ENCODE results near the gene CNIH3.
"Not testable (repeated sequence)": the region's sequence is repeated elsewhere in the genome, so short reads cannot be mapped to it uniquely, and the experiment has no call there.

The CNIH3 gene

DNA sequence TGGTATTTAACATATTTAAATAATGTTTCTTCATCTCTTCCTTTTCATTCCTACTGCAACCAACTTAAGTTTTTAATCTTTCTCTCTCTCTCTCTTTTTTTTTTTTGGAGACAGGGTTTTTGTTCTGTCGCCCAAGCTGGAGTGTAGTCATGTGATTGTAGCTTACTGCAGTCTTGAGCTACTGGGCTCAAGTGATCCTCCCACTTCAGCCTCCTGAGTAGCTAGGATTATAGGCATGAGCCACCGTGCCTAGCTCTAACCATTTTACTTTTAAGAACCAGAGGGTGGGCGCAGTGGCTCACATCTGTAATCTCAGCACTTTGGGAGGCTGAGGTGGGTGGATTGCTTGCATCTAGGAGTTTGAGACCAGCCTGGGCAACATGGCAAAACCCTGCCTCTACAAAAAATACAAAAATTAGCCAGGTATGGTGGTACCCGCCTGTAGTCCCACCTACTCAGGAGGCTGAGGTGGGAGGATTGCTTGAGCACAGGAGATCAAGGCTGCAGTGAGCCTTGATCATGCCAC, 95.2 kb downstream of the CNIH3 start:
- WGBS (ENCODE audit: insufficient coverage): 100% methylated on average over 3 of the region's 4 CpGs
- H3K4me1 ChIP-seq (ENCODE audit: control extremely low read depth in 1 of 4, control insufficient read depth in 4 of 4, insufficient read depth in 4 of 4, low read length in 3 of 4); H3K27ac ChIP-seq (ENCODE audit: insufficient read depth in 1 of 2, low read depth in 1 of 2, low read length in 2 of 2, poor library complexity in 1 of 2, severe bottlenecking in 2 of 2); H3K27me3 ChIP-seq (replicated peaks in 2 of 5; ENCODE audit: control insufficient read depth in 4 of 5, insufficient read depth in 5 of 5, low read length in 4 of 5); CTCF ChIA-PET; H3K4me3 ChIP-seq (ENCODE audit: control insufficient read depth in 1 of 7, extremely low read depth in 1 of 7, insufficient read depth in 4 of 7, low read depth in 2 of 7, low read length in 6 of 7); H3K9me3 ChIP-seq (ENCODE audit: control extremely low read depth in 1 of 5, control insufficient read depth in 4 of 5, insufficient read depth in 2 of 5, low read depth in 1 of 5, low read length in 4 of 5); H3K36me3 ChIP-seq (ENCODE audit: control insufficient read depth in 4 of 4, insufficient read depth in 4 of 4, low read length in 3 of 4); POLR2A ChIA-PET; DNase-seq: not testable (repeated sequence)

GRCh38 chr1:224711876-224712275, 95.8 kb downstream of the CNIH3 start:
- no peak overlapping the region for H3K27ac ChIP-seq (ENCODE audit: insufficient read depth in 1 of 2, low read depth in 1 of 2, low read length in 2 of 2, poor library complexity in 1 of 2, severe bottlenecking in 2 of 2)
- ChIA-PET CTCF (interaction anchor here (0.6 to 2.4 kb wide), 2 partner anchors 10 to 197 kb away, joined by 3 to 8 read pairs; no protein-coding TSS in a partner anchor), POLR2A (no interaction called here)
- H3K9me3 ChIP-seq (ENCODE audit: control extremely low read depth in 1 of 5, control insufficient read depth in 4 of 5, insufficient read depth in 2 of 5, low read depth in 1 of 5, low read length in 4 of 5): no peaks in the 10 kb centered on the region
- no peak for DNase-seq
- H3K27me3 ChIP-seq (replicated peaks in 2 of 5; ENCODE audit: control insufficient read depth in 4 of 5, insufficient read depth in 5 of 5, low read length in 4 of 5): no peaks in the 10 kb centered on the region
- WGBS (ENCODE audit: insufficient coverage): 96% methylated on average over 3 of the region's 3 CpGs
- no peak overlapping the region for H3K4me3 ChIP-seq (ENCODE audit: control insufficient read depth in 1 of 7, extremely low read depth in 1 of 7, insufficient read depth in 4 of 7, low read depth in 2 of 7, low read length in 6 of 7)
- H3K36me3 ChIP-seq (ENCODE audit: control insufficient read depth in 4 of 4, insufficient read depth in 4 of 4, low read length in 3 of 4): no peaks in the 10 kb centered on the region
- H3K4me1 ChIP-seq (ENCODE audit: control extremely low read depth in 1 of 4, control insufficient read depth in 4 of 4, insufficient read depth in 4 of 4, low read length in 3 of 4): no peaks in the 10 kb centered on the region

- Histone ChIP-seq H3K9me3 (ENCODE audit: control extremely low read depth in 1 of 5, control insufficient read depth in 4 of 5, insufficient read depth in 2 of 5, low read depth in 1 of 5, low read length in 4 of 5) (no peaks in the 10 kb centered on the region), H3K27ac (ENCODE audit: insufficient read depth in 1 of 2, low read depth in 1 of 2, low read length in 2 of 2, poor library complexity in 1 of 2, severe bottlenecking in 2 of 2) (no peak overlapping the region), H3K27me3 (replicated peaks in 2 of 5; ENCODE audit: control insufficient read depth in 4 of 5, insufficient read depth in 5 of 5, low read length in 4 of 5) (no peaks in the 10 kb centered on the region), H3K4me3 (ENCODE audit: control insufficient read depth in 1 of 7, extremely low read depth in 1 of 7, insufficient read depth in 4 of 7, low read depth in 2 of 7, low read length in 6 of 7) (no peak overlapping the region), H3K36me3 (ENCODE audit: control insufficient read depth in 4 of 4, insufficient read depth in 4 of 4, low read length in 3 of 4) (no peaks in the 10 kb centered on the region), H3K4me1 (ENCODE audit: control extremely low read depth in 1 of 4, control insufficient read depth in 4 of 4, insufficient read depth in 4 of 4, low read length in 3 of 4) (no peaks in the 10 kb centered on the region)
- DNase-seq: no peak
- POLR2A ChIA-PET: interaction anchor here (0.6 kb wide), 1 partner anchor 731 kb away, joined by 3 read pairs; no protein-coding TSS in a partner anchor
- WGBS (ENCODE audit: insufficient coverage): no CpG with 5 or more reads among the region's 1 CpG
- CTCF ChIA-PET: interaction anchor here (2.4 kb wide), 1 partner anchor 11 kb away, joined by 8 read pairs; no protein-coding TSS in a partner anchor
Observed at GRCh38 chr1:224713228-224713627, 97.1 kb downstream of the CNIH3 start.

DNA sequence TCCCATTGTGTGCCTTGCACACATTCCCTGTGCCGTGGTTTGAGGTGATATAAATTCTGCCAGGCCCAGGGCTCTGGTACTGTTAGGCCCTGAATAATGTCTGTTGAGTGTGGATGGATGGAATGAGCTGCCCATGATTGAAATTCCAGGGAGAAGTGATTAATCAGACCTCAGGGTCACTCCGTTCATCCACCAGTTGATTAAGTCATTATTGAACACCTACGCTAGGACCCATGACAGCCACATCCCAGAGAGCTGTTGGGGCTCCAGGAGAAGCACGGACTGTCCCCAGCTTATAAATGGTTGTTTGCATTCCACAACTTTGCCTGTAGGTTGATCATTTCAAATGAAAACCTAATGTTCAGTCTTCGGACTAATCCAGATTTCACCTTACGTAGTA, 98.4 kb downstream of the CNIH3 start:
- Histone ChIP-seq H3K27ac (ENCODE audit: insufficient read depth in 1 of 2, low read depth in 1 of 2, low read length in 2 of 2, poor library complexity in 1 of 2, severe bottlenecking in 2 of 2) (no peak overlapping the region), H3K36me3 (ENCODE audit: control insufficient read depth in 4 of 4, insufficient read depth in 4 of 4, low read length in 3 of 4) (no peaks in the 10 kb centered on the region), H3K27me3 (replicated peaks in 2 of 5; ENCODE audit: control insufficient read depth in 4 of 5, insufficient read depth in 5 of 5, low read length in 4 of 5) (no peaks in the 10 kb centered on the region), H3K4me1 (ENCODE audit: control extremely low read depth in 1 of 4, control insufficient read depth in 4 of 4, insufficient read depth in 4 of 4, low read length in 3 of 4) (no peaks in the 10 kb centered on the region), H3K4me3 (ENCODE audit: control insufficient read depth in 1 of 7, extremely low read depth in 1 of 7, insufficient read depth in 4 of 7, low read depth in 2 of 7, low read length in 6 of 7) (no peak overlapping the region), H3K9me3 (ENCODE audit: control extremely low read depth in 1 of 5, control insufficient read depth in 4 of 5, insufficient read depth in 2 of 5, low read depth in 1 of 5, low read length in 4 of 5) (no peaks in the 10 kb centered on the region)
- 99% methylated on average over 5 of the region's 6 CpGs for WGBS (ENCODE audit: insufficient coverage)
- DNase-seq: no peak
- ChIA-PET POLR2A (no interaction called here), CTCF (no interaction called here)

GRCh38 chr1:224718470-224719053, 102.4 kb downstream of the CNIH3 start:
- no peak for DNase-seq
- H3K4me3 ChIP-seq (ENCODE audit: control insufficient read depth in 1 of 7, extremely low read depth in 1 of 7, insufficient read depth in 4 of 7, low read depth in 2 of 7, low read length in 6 of 7): no peak overlapping the region
- H3K4me1 ChIP-seq (ENCODE audit: control extremely low read depth in 1 of 4, control insufficient read depth in 4 of 4, insufficient read depth in 4 of 4, low read length in 3 of 4): no peaks in the 10 kb centered on the region
- H3K9me3 ChIP-seq (ENCODE audit: control extremely low read depth in 1 of 5, control insufficient read depth in 4 of 5, insufficient read depth in 2 of 5, low read depth in 1 of 5, low read length in 4 of 5): no peaks in the 10 kb centered on the region
- no peaks in the 10 kb centered on the region for H3K36me3 ChIP-seq (ENCODE audit: control insufficient read depth in 4 of 4, insufficient read depth in 4 of 4, low read length in 3 of 4)
- POLR2A ChIA-PET: no interaction called here
- CTCF ChIA-PET: interaction anchor here (1.3 kb wide), 1 partner anchor 22 kb away, joined by 3 read pairs; no protein-coding TSS in a partner anchor
- 71% methylated on average over 9 of the region's 9 CpGs for WGBS (ENCODE audit: insufficient coverage)
- no peaks in the 10 kb centered on the region for H3K27me3 ChIP-seq (replicated peaks in 2 of 5; ENCODE audit: control insufficient read depth in 4 of 5, insufficient read depth in 5 of 5, low read length in 4 of 5)
- no peak overlapping the region for H3K27ac ChIP-seq (ENCODE audit: insufficient read depth in 1 of 2, low read depth in 1 of 2, low read length in 2 of 2, poor library complexity in 1 of 2, severe bottlenecking in 2 of 2)

DNA sequence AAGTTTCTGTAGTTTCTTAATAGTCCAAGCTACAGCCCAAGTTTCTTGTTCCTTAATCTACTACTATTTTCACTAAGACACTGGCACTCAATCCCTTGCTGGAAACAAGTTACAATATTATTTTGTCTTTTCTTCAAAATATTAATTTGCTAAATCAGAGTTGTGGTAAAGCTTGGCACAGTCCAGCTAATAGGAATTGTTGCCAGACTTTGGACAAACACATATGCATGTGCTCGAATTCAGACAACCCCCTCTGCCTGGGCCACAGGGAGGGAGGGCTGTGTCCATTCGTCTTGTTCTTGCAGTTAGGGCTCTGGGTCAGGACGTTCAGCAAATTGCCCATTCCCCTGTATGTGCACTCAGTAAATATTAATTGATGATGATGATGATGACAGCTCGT, 103.6 kb downstream of the CNIH3 start:
- ChIA-PET CTCF (interaction anchor here (1.3 kb wide), 1 partner anchor 23 kb away, joined by 3 read pairs; no protein-coding TSS in a partner anchor), POLR2A (no interaction called here)
- Histone ChIP-seq H3K27me3 (replicated peaks in 2 of 5; ENCODE audit: control insufficient read depth in 4 of 5, insufficient read depth in 5 of 5, low read length in 4 of 5) (no peaks in the 10 kb centered on the region), H3K9me3 (ENCODE audit: control extremely low read depth in 1 of 5, control insufficient read depth in 4 of 5, insufficient read depth in 2 of 5, low read depth in 1 of 5, low read length in 4 of 5) (no peaks in the 10 kb centered on the region), H3K36me3 (ENCODE audit: control insufficient read depth in 4 of 4, insufficient read depth in 4 of 4, low read length in 3 of 4) (no peaks in the 10 kb centered on the region), H3K4me1 (ENCODE audit: control extremely low read depth in 1 of 4, control insufficient read depth in 4 of 4, insufficient read depth in 4 of 4, low read length in 3 of 4) (no peaks in the 10 kb centered on the region), H3K27ac (ENCODE audit: insufficient read depth in 1 of 2, low read depth in 1 of 2, low read length in 2 of 2, poor library complexity in 1 of 2, severe bottlenecking in 2 of 2) (no peak overlapping the region), H3K4me3 (ENCODE audit: control insufficient read depth in 1 of 7, extremely low read depth in 1 of 7, insufficient read depth in 4 of 7, low read depth in 2 of 7, low read length in 6 of 7) (no peak overlapping the region)
- DNase-seq: no peak
- WGBS (ENCODE audit: insufficient coverage): 89% methylated on average over 3 of the region's 4 CpGs

DNA sequence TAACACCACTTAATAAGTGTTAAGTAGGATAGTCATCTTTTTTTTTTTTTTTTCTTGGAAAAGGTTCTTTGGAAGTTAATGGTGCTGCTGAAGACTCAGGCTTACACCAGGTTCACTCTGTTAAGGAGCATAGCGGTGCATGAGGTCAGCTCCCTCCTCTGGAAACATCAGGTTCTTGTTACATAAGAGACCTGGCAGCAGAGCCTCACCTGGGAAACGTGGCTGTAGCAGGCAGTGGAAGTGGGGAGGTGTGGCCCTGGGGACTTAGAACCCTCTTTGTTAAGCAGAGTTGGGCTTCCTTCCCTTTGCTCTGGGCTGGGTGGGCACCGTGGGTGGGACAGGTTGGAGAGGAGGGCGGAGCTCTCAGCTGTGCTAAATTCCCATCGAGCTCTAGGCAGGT, 104.1 kb downstream of the CNIH3 start:
- Histone ChIP-seq H3K27ac (ENCODE audit: insufficient read depth in 1 of 2, low read depth in 1 of 2, low read length in 2 of 2, poor library complexity in 1 of 2, severe bottlenecking in 2 of 2) (no peak overlapping the region), H3K4me3 (ENCODE audit: control insufficient read depth in 1 of 7, extremely low read depth in 1 of 7, insufficient read depth in 4 of 7, low read depth in 2 of 7, low read length in 6 of 7) (no peak overlapping the region), H3K4me1 (ENCODE audit: control extremely low read depth in 1 of 4, control insufficient read depth in 4 of 4, insufficient read depth in 4 of 4, low read length in 3 of 4) (no peaks in the 10 kb centered on the region), H3K36me3 (ENCODE audit: control insufficient read depth in 4 of 4, insufficient read depth in 4 of 4, low read length in 3 of 4) (no peaks in the 10 kb centered on the region), H3K27me3 (replicated peaks in 2 of 5; ENCODE audit: control insufficient read depth in 4 of 5, insufficient read depth in 5 of 5, low read length in 4 of 5) (peaks cover 0 to under 1% (median 0%) of the 10 kb centered on the region in 5 experiments), H3K9me3 (ENCODE audit: control extremely low read depth in 1 of 5, control insufficient read depth in 4 of 5, insufficient read depth in 2 of 5, low read depth in 1 of 5, low read length in 4 of 5) (no peaks in the 10 kb centered on the region)
- ChIA-PET POLR2A (interaction anchor here (0.5 kb wide), 1 partner anchor 21 kb away, joined by 3 read pairs; no protein-coding TSS in a partner anchor), CTCF (no interaction called here)
- 83% methylated on average over 3 of the region's 5 CpGs for WGBS (ENCODE audit: insufficient coverage)
- no peak for DNase-seq

Data from common myeloid progenitor, CD34-positive (primary cell).